Calu3 (cell line): Measurements from ENCODE around the gene SLC9A7. TPM values are rescaled to one million over a fixed set of nuclear protein-coding genes. Genes with fewer than 3 reads are reported as not detected.

Source experiments
- BruUV-seq: library from RNA; stranded (reverse); fragments of 400-500 nt; replicated peaks from 2 replicates; lab custom pipeline; 2021; lab: Mats Ljungman, UMichigan
- CTCF ChIA-PET: fragments of 300-600 bp; sonication (Branson Sonifier 250); formaldehyde crosslinking; loops from one replicate; lab custom pipeline; 2022; ENCODE audit warnings: antibody characterized with exemption; lab: Charles Lee
- DNase-seq: peaks from one replicate; pipeline ENCODE4 v3.0.0; 2022
- H3K27ac Mint-ChIP-seq: one replicate; pipeline ENCODE4 v1.8.0; 2022; ENCODE audit warnings: mixed read lengths; ENCODE audit not compliant: unreplicated experiment
- H3K27me3 Mint-ChIP-seq: one replicate; pipeline ENCODE4 v1.8.0; 2022; ENCODE audit warnings: mixed read lengths; ENCODE audit not compliant: unreplicated experiment
- H3K36me3 Mint-ChIP-seq: one replicate; pipeline ENCODE4 v1.8.0; 2022; ENCODE audit warnings: mild to moderate bottlenecking, moderate library complexity, mixed read lengths; ENCODE audit not compliant: insufficient read depth, unreplicated experiment
- H3K4me1 Mint-ChIP-seq: one replicate; pipeline ENCODE4 v1.8.0; 2022; ENCODE audit warnings: mild to moderate bottlenecking, low read depth, mixed read lengths; ENCODE audit not compliant: unreplicated experiment
- H3K4me3 Mint-ChIP-seq: one replicate; pipeline ENCODE4 v1.8.0; 2022; ENCODE audit warnings: mild to moderate bottlenecking, low read depth, moderate library complexity, mixed read lengths; ENCODE audit not compliant: unreplicated experiment
- H3K9me3 Mint-ChIP-seq: one replicate; pipeline ENCODE4 v1.8.0; 2022; ENCODE audit warnings: low read depth, mixed read lengths; ENCODE audit not compliant: unreplicated experiment
- intact Hi-C: fragments of 100-400 bp; cut with micrococcal nuclease; formaldehyde crosslinking; loops from one replicate; pipeline ENCODE4 v1.10.0; 2022; ENCODE audit not compliant: unreplicated experiment
- total RNA-seq: library from RNA; stranded (reverse); gene quantifications from 2 replicates; pipeline ENCODE4 v1.2.3, GENCODE V29; 2022
- TF ChIP-seq, protein P1 (sequence below): fragments of 200-600 bp; IDR thresholded peaks from one replicate; pipeline ENCODE4 v1.8.0; 2022; ENCODE audit warnings: antibody characterized with exemption; ENCODE audit not compliant: unreplicated experiment

Gene SLC9A7
- total RNA-seq, 1 experiment from 2014 or later: 83.3 TPM

GRCh38 chrX:46571423-46572339, 187.2 kb downstream of the SLC9A7 start:
- H3K27me3 Mint-ChIP-seq: no peaks in the 10 kb centered on the region
- no peak overlapping the region for H3K27ac Mint-ChIP-seq
- H3K36me3 Mint-ChIP-seq: peaks cover 29% of the 10 kb centered on the region
- intact Hi-C loops: no loop called here
- no peak overlapping the region for H3K4me3 Mint-ChIP-seq
- H3K9me3 Mint-ChIP-seq: no peaks in the 10 kb centered on the region
- TF ChIP-seq, protein P1, sequence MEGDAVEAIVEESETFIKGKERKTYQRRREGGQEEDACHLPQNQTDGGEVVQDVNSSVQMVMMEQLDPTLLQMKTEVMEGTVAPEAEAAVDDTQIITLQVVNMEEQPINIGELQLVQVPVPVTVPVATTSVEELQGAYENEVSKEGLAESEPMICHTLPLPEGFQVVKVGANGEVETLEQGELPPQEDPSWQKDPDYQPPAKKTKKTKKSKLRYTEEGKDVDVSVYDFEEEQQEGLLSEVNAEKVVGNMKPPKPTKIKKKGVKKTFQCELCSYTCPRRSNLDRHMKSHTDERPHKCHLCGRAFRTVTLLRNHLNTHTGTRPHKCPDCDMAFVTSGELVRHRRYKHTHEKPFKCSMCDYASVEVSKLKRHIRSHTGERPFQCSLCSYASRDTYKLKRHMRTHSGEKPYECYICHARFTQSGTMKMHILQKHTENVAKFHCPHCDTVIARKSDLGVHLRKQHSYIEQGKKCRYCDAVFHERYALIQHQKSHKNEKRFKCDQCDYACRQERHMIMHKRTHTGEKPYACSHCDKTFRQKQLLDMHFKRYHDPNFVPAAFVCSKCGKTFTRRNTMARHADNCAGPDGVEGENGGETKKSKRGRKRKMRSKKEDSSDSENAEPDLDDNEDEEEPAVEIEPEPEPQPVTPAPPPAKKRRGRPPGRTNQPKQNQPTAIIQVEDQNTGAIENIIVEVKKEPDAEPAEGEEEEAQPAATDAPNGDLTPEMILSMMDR: no peak
- DNase-seq: no peak
- peaks cover 28% of the 10 kb centered on the region for H3K4me1 Mint-ChIP-seq
- no TSS peak for BruUV-seq
- CTCF ChIA-PET: interaction anchor here (0.6 kb wide), 1 partner anchor 802 kb away, joined by 4 read pairs; no protein-coding TSS in a partner anchor

DNA sequence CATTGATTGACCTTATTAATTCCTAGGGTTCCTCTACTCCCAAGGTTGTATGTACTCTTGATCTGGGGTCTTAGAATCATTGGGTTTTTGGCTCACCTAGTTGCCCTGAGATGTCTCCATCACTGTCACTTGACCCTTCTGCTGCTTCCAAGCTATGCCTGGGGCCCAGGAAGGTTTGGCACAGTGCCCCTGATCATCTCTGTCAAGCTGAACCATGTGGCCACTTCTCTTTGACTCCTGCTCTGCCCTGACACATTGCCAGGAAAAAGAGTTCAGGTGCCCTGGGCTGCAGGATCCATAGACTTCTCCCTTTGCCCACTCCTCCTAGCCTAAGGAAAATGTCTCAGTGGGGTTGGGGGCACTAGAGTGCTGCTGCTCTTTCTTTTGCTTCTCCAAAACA, 189.3 kb downstream of the SLC9A7 start:
- H3K9me3 Mint-ChIP-seq: no peaks in the 10 kb centered on the region
- no peak for DNase-seq
- peaks cover 15% of the 10 kb centered on the region for H3K36me3 Mint-ChIP-seq
- TF ChIP-seq, protein P1: no peak
- no peak overlapping the region for H3K27ac Mint-ChIP-seq
- no peaks in the 10 kb centered on the region for H3K27me3 Mint-ChIP-seq
- intact Hi-C loops: no loop called here
- no peak overlapping the region for H3K4me3 Mint-ChIP-seq
- CTCF ChIA-PET: interaction anchor here (0.7 kb wide), 2 partner anchors 530 to 918 kb away, joined by 3 read pairs; no protein-coding TSS in a partner anchor
- no TSS peak for BruUV-seq
- peaks cover 14% of the 10 kb centered on the region for H3K4me1 Mint-ChIP-seq

GRCh38 chrX:46567388-46567787, 191.5 kb downstream of the SLC9A7 start:
- no peak overlapping the region for H3K27ac Mint-ChIP-seq
- peaks cover 6% of the 10 kb centered on the region for H3K4me1 Mint-ChIP-seq
- no peaks in the 10 kb centered on the region for H3K36me3 Mint-ChIP-seq
- intact Hi-C loops: no loop called here
- TF ChIP-seq, protein P1: no peak
- no peak overlapping the region for H3K4me3 Mint-ChIP-seq
- CTCF ChIA-PET: interaction anchor here (0.6 to 1.1 kb wide), 2 partner anchors 14 to 20 kb away, joined by 3 to 7 read pairs; no protein-coding TSS in a partner anchor
- no peaks in the 10 kb centered on the region for H3K27me3 Mint-ChIP-seq
- DNase-seq: no peak
- H3K9me3 Mint-ChIP-seq: no peaks in the 10 kb centered on the region
- no TSS peak for BruUV-seq

- Mint-ChIP-seq H3K9me3 (no peaks in the 10 kb centered on the region), H3K27ac (no peak overlapping the region), H3K36me3 (no peaks in the 10 kb centered on the region), H3K4me1 (no peaks in the 10 kb centered on the region), H3K27me3 (no peaks in the 10 kb centered on the region), H3K4me3 (no peak overlapping the region)
- DNase-seq: no peak
- intact Hi-C loops: no loop called here
- CTCF ChIA-PET: interaction anchor here (1.6 kb wide), 1 partner anchor 28 kb away, joined by 5 read pairs; no protein-coding TSS in a partner anchor
- TF ChIP-seq, protein P1: no peak
- no TSS peak for BruUV-seq
These were observed 196.9 kb downstream of the SLC9A7 start for GRCh38 chrX:46561824-46562657.
